Measurements from ENCODE around the gene CCNA1.
A peak's percentile ranks its signal among the peaks of the same experiment; 100 is the strongest.

Gene CCNA1

GRCh38 chr13:36432106-36432544 lies at the start of gene CCNA1:
Gene CCNA1 (plus strand): TSS chr13:36432495. CDS start chr13:36433057, 562 bp downstream.
- DNase-seq (ENCODE audit: low read depth in 4 of 4, low spot score in 1 of 4), result peak in 2 of 4 experiments; percentile 1 to 16

GRCh38 chr13:36385489-36385888 lies 46.8 kb upstream of the CCNA1 start:
- DNase-seq (ENCODE audit: low read depth in 4 of 4, low spot score in 1 of 4), result no peak

- DNase-seq (ENCODE audit: low read depth in 4 of 4, low spot score in 1 of 4), result no peak
These were observed 37.0 kb upstream of the CCNA1 start for GRCh38 chr13:36395280-36395679.

GRCh38 chr13:36405151-36405550 lies 27.1 kb upstream of the CCNA1 start:
- no peak for DNase-seq (ENCODE audit: low read depth in 4 of 4, low spot score in 1 of 4)

GRCh38 chr13:36412736-36413135 lies 19.6 kb upstream of the CCNA1 start:
- no peak for DNase-seq (ENCODE audit: low read depth in 4 of 4, low spot score in 1 of 4)

- DNase-seq (ENCODE audit: low read depth in 4 of 4, low spot score in 1 of 4), result no peak
These were observed 19.1 kb upstream of the CCNA1 start for GRCh38 chr13:36413161-36413560.

GRCh38 chr13:36414461-36414860 lies 17.8 kb upstream of the CCNA1 start:
- DNase-seq (ENCODE audit: low read depth in 4 of 4, low spot score in 1 of 4), result no peak

GRCh38 chr13:36417331-36417730 lies 15.0 kb upstream of the CCNA1 start:
- DNase-seq (ENCODE audit: low read depth in 4 of 4, low spot score in 1 of 4), result no peak

- DNase-seq (ENCODE audit: low read depth in 4 of 4, low spot score in 1 of 4), result no peak
These were observed 14.1 kb upstream of the CCNA1 start for GRCh38 chr13:36418022-36418805.

GRCh38 chr13:36420437-36420891 lies 11.8 kb upstream of the CCNA1 start:
- DNase-seq (ENCODE audit: low read depth in 4 of 4, low spot score in 1 of 4), result peak; percentile 38 to 56 (median 46)

- DNase-seq (ENCODE audit: low read depth in 4 of 4, low spot score in 1 of 4), result no peak
These were observed 10.8 kb upstream of the CCNA1 start for GRCh38 chr13:36421447-36421846.

- DNase-seq (ENCODE audit: low read depth in 4 of 4, low spot score in 1 of 4), result no peak
These were observed 4.2 kb upstream of the CCNA1 start for GRCh38 chr13:36428086-36428485.

- no peak for DNase-seq (ENCODE audit: low read depth in 4 of 4, low spot score in 1 of 4)
These were observed 1.8 kb upstream of the CCNA1 start for GRCh38 chr13:36430247-36431203.

- DNase-seq (ENCODE audit: low read depth in 4 of 4, low spot score in 1 of 4), result no peak
These were observed 840 bp upstream of the CCNA1 start for GRCh38 chr13:36431204-36432105.

GRCh38 chr13:36436811-36437210 lies 4.5 kb downstream of the CCNA1 start:
- DNase-seq (ENCODE audit: low read depth in 4 of 4, low spot score in 1 of 4), result no peak

- no peak for DNase-seq (ENCODE audit: low read depth in 4 of 4, low spot score in 1 of 4)
These were observed 6.5 kb downstream of the CCNA1 start for GRCh38 chr13:36438594-36439483.

- no peak for DNase-seq (ENCODE audit: low read depth in 4 of 4, low spot score in 1 of 4)
These were observed 13.0 kb downstream of the CCNA1 start for GRCh38 chr13:36445278-36445677.

- no peak for DNase-seq (ENCODE audit: low read depth in 4 of 4, low spot score in 1 of 4)
These were observed 13.6 kb downstream of the CCNA1 start for GRCh38 chr13:36445891-36446351.

GRCh38 chr13:36447501-36447900 lies 15.2 kb downstream of the CCNA1 start:
- no peak for DNase-seq (ENCODE audit: low read depth in 4 of 4, low spot score in 1 of 4)

GRCh38 chr13:36450534-36450933 lies 18.2 kb downstream of the CCNA1 start:
- no peak for DNase-seq (ENCODE audit: low read depth in 4 of 4, low spot score in 1 of 4)

Data from stimulated activated CD4-positive, alpha-beta T cell treated with anti-CD3 and anti-CD28 coated beads, Interleukin-1b, Interleukin-23, amount 100 ng/mL, for 24 hours (primary cell).